CD14-positive monocyte (primary cell): ENCODE measurements around the gene UAP1L1. TPM values are rescaled to one million over a fixed set of nuclear protein-coding genes. Genes with fewer than 3 reads are reported as not detected.

Experiments used
- DNase-seq, 3 donors: peaks; one replicate each; pipeline ENCODE4 v3.0.0-alpha.2; 2011 to 2022
- H2AFZ ChIP-seq: 2 replicates; pipeline ENCODE4 v1.6.0; 2012; ENCODE audit warnings: mild to moderate bottlenecking, low read depth, low read length, inconsistent platforms; ENCODE audit not compliant: insufficient read depth, poor library complexity, severe bottlenecking
- H3K27ac ChIP-seq, 2 donors: 1 replicate in 1 of 2; 2 replicates in 1 of 2; pipeline ENCODE4 v1.5.1; 2012 to 2013; ENCODE audit warnings: low read length in 2 of 2, control low read depth in 1 of 2, inconsistent platforms in 1 of 2, low read depth in 1 of 2, mild to moderate bottlenecking in 1 of 2
- H3K27me3 ChIP-seq, 2 donors: one replicate each; pipeline versions ENCODE4 v1.6.0 to v1.6.1; 2011 to 2013; ENCODE audit warnings: low read length in 2 of 2; ENCODE audit not compliant: control insufficient read depth in 2 of 2, insufficient read depth in 2 of 2
- H3K36me3 ChIP-seq, 2 donors: replicated peaks in 1 of 2; 1 replicate in 1 of 2; 2 replicates in 1 of 2; pipeline versions ENCODE4 v1.5.1 to v1.6.1; 2012 to 2013; ENCODE audit warnings: low read length in 2 of 2, control low read depth in 1 of 2, inconsistent platforms in 1 of 2, mild to moderate bottlenecking in 1 of 2; ENCODE audit not compliant: insufficient read depth in 2 of 2, control insufficient read depth in 1 of 2
- H3K4me1 ChIP-seq, 2 donors: 1 replicate in 1 of 2; 2 replicates in 1 of 2; pipeline versions ENCODE4 v1.5.1 to v1.6.1; 2012 to 2013; ENCODE audit warnings: low read length in 2 of 2, control low read depth in 1 of 2, inconsistent platforms in 1 of 2, mild to moderate bottlenecking in 1 of 2, moderate library complexity in 1 of 2; ENCODE audit not compliant: insufficient read depth in 2 of 2, control insufficient read depth in 1 of 2
- H3K4me2 ChIP-seq: replicated peaks from 2 replicates; pipeline ENCODE3; 2012; ENCODE audit warnings: low read length, moderate library complexity, mild to moderate bottlenecking; ENCODE audit not compliant: poor library complexity, severe bottlenecking; ENCODE audit errors: extremely low read depth
- H3K4me3 ChIP-seq, 3 experiments: fragments of 200-600 bp in 1 of 3; sonication (generic) in 1 of 3; replicated peaks in 1 of 3; 1 replicate in 2 of 3; 2 replicates in 1 of 3; pipeline ENCODE4 v1.5.1; 2011 to 2013; ENCODE audit warnings: low read length in 3 of 3, mild to moderate bottlenecking in 3 of 3, control low read depth in 2 of 3, low read depth in 2 of 3, inconsistent platforms in 1 of 3, moderate library complexity in 1 of 3
- H3K79me2 ChIP-seq: 2 replicates; pipeline ENCODE4 v1.6.0; 2012; ENCODE audit warnings: mild to moderate bottlenecking, control low read depth, inconsistent platforms, low read length, moderate library complexity; ENCODE audit not compliant: insufficient read depth
- H3K9ac ChIP-seq: 2 replicates; pipeline ENCODE4 v1.6.0; 2017; ENCODE audit warnings: low read length, mild to moderate bottlenecking; ENCODE audit not compliant: insufficient read depth, poor library complexity, severe bottlenecking
- H3K9me3 ChIP-seq, 2 donors: replicated peaks in 1 of 2; 1 replicate in 1 of 2; 2 replicates in 1 of 2; pipeline versions ENCODE4 v1.5.1 to v1.6.1; 2012 to 2013; ENCODE audit warnings: low read length in 2 of 2, control low read depth in 1 of 2; ENCODE audit not compliant: control insufficient read depth in 1 of 2, insufficient read depth in 1 of 2
- H4K20me1 ChIP-seq: 2 replicates; pipeline ENCODE4 v1.6.0; 2012; ENCODE audit warnings: mild to moderate bottlenecking, low read length, control low read depth, moderate library complexity; ENCODE audit not compliant: insufficient read depth
- H3K27ac Mint-ChIP-seq, 7 donors: one replicate each; pipeline ENCODE4 v1.8.0; 2020; ENCODE audit warnings: mild to moderate bottlenecking in 7 of 7, mixed read lengths in 7 of 7, moderate library complexity in 6 of 7, inconsistent platforms in 2 of 7
- H3K27me3 Mint-ChIP-seq, 3 donors: one replicate each; pipeline ENCODE4 v1.8.0; 2021 to 2022; ENCODE audit warnings: low read depth in 3 of 3, mild to moderate bottlenecking in 3 of 3, mixed read lengths in 3 of 3, moderate library complexity in 3 of 3, inconsistent platforms in 1 of 3
- H3K36me3 Mint-ChIP-seq, 2 donors: one replicate each; pipeline ENCODE4 v1.8.0; 2020; ENCODE audit warnings: mixed read lengths in 2 of 2, inconsistent platforms in 1 of 2, mild to moderate bottlenecking in 1 of 2
- H3K4me1 Mint-ChIP-seq: one replicate; pipeline ENCODE4 v1.8.0; 2020; ENCODE audit warnings: mild to moderate bottlenecking, mixed read lengths
- H3K4me3 Mint-ChIP-seq, 2 donors: one replicate each; pipeline ENCODE4 v1.8.0; 2020; ENCODE audit warnings: mild to moderate bottlenecking in 2 of 2, mixed read lengths in 2 of 2, moderate library complexity in 1 of 2
- H3K9me3 Mint-ChIP-seq, 7 donors: one replicate each; pipeline ENCODE4 v1.8.0; 2020 to 2022; ENCODE audit warnings: mixed read lengths in 7 of 7, mild to moderate bottlenecking in 6 of 7, moderate library complexity in 6 of 7, inconsistent platforms in 2 of 7
- WGBS: methylation state at CpG from one replicate; pipeline ENCODE4 v1.1.5; 2013; ENCODE audit warnings: missing lambda C conversion rate; ENCODE audit not compliant: insufficient coverage; 5-methylcytosine and 5-hydroxymethylcytosine counted together
- intact Hi-C, 2 donors: fragments of 100-400 bp; cut with micrococcal nuclease; formaldehyde crosslinking; loops; one replicate each; pipeline versions ENCODE4 v1.15.0 to v1.15.1; 2023
- polyA plus RNA-seq, 3 donors: library from polyadenylated mRNA; depleted of rRNA in 1 of 3; unstranded in 2 of 3; stranded (reverse) in 1 of 3; fragments of 300-500 nt in 2 of 3; fragments of >200 nt in 1 of 3; fragmentation: Illumina TruSeq in 2 of 3; gene quantifications; 1 replicate in 2 of 3; 2 replicates in 1 of 3; pipeline ENCODE4 v1.2.3, GENCODE V29; 2012 to 2021
- TF ChIP-seq, protein P1 (sequence below): fragments of 200-600 bp; IDR thresholded peaks from one replicate; pipeline ENCODE4 v1.8.0; 2022; ENCODE audit warnings: antibody characterized with exemption, mild to moderate bottlenecking

UAP1L1 gene
- polyA plus RNA-seq, 3 donors, result 5.7 to 16.7 (median 14.8) TPM

DNA sequence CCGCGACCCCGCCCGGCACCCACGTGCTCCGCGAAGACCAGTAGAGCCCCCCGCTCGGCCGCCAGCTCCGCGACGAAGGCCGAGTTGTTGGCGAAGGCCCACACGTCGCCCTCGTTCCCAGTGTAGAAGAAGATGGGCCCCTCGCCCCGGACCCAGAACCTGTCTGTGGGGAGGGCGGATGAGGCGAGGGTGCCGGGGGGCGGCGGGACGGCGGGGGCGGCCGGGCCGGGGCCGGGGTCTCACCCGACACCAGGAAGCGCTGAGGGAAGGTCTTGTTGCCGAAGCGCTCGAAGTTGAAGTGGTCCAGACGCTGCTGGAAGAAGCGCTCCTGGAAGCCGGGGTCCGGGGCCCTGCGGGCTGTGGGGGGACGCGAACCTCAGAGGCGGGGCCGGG is 36.9 kb downstream of the UAP1L1 start:
- Histone ChIP-seq H3K79me2 (no peaks in the 10 kb centered on the region), H2AFZ (peak overlapping the region; percentile 93)
- H3K27ac Mint-ChIP-seq, result no peak overlapping the region

DNA sequence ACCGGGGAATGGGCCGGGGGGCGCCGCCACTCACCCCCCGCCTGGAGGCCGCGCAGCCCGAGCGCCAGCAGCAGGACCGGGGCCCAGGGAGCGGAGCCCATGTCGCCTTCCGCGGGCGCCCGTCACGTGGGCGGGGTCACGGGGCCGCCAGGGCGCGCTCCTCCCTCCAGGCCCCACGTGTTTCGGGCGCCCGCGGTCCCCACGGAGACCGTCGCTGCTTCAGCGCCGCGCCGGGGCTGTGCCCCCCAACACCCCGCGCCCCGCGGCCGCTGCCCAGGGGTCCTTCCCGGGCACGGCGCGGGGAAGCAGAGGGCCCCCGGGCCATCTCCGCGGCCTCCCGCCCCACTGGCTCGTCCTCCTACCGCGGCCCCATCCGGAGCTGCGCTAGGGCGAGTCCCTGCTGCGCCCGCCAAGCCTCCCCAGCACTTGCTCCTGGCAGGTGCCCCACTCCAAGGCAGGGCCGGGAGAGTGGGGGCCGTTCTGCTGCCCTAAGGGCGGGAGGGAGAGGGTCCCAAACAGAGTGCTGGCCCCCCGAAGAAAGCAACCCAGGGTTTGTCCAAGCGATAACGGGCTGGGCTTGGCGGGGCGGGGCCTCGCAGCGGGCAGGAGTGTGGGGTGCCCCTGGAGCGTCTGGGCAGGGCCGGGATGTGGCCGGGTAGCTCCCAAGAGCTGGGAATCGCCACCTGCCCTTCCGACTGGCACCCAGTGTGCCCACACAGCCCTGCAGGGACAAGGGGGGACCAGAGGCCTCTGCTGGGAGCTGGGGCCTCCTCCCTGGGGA is 37.5 kb downstream of the UAP1L1 start, which contains the start of gene DPP7:
Gene DPP7, minus strand, starts transcription at position 121 of the 781 bp plus-strand sequence. Its CDS starts 20 bp downstream, at position 101.
- intact Hi-C loops, result loop anchor here in 1 of 2 donors (5.0 kb wide), 2 partner anchors 67 to 112 kb away; partner anchors contain the start of genes CYSRT1 and RNF224
- 2% methylated on average over 70 of the region's 70 CpGs for WGBS
- H3K27me3 ChIP-seq, result peaks cover 0 to 3% of the 10 kb centered on the region in 2 donors
- peak within 1 kb of the TSS; percentile 85 for H3K4me2 ChIP-seq
- H3K4me1 Mint-ChIP-seq, result peaks cover 12% of the 10 kb centered on the region
- peaks cover 28 to 32% of the 10 kb centered on the region in 2 donors for H3K36me3 ChIP-seq
- no peaks in the 10 kb centered on the region for H3K79me2 ChIP-seq
- peak within 1 kb of the TSS; percentile 60 for H3K4me3 Mint-ChIP-seq
- peaks cover 15 to 17% of the 10 kb centered on the region in 2 donors for H3K4me1 ChIP-seq
- peak within 1 kb of the TSS; percentile 30 to 70 (median 34) for H3K4me3 ChIP-seq
- peaks cover 8 to 26% of the 10 kb centered on the region in 2 donors for H3K36me3 Mint-ChIP-seq
- no peak within 1 kb of the TSS for H3K27ac ChIP-seq
- H3K9ac ChIP-seq, result peak within 1 kb of the TSS; percentile 63
- H3K9me3 ChIP-seq, result no peaks in the 10 kb centered on the region
- TF ChIP-seq, protein P1, sequence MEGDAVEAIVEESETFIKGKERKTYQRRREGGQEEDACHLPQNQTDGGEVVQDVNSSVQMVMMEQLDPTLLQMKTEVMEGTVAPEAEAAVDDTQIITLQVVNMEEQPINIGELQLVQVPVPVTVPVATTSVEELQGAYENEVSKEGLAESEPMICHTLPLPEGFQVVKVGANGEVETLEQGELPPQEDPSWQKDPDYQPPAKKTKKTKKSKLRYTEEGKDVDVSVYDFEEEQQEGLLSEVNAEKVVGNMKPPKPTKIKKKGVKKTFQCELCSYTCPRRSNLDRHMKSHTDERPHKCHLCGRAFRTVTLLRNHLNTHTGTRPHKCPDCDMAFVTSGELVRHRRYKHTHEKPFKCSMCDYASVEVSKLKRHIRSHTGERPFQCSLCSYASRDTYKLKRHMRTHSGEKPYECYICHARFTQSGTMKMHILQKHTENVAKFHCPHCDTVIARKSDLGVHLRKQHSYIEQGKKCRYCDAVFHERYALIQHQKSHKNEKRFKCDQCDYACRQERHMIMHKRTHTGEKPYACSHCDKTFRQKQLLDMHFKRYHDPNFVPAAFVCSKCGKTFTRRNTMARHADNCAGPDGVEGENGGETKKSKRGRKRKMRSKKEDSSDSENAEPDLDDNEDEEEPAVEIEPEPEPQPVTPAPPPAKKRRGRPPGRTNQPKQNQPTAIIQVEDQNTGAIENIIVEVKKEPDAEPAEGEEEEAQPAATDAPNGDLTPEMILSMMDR, result no peak
- peak; percentile 60 to 73 (median 69) for DNase-seq
- H3K27me3 Mint-ChIP-seq, result peaks cover 3 to 7% (median 6%) of the 10 kb centered on the region in 3 donors
- H3K27ac Mint-ChIP-seq, result peak within 1 kb of the TSS in 1 of 7 donors; percentile 68
- H4K20me1 ChIP-seq, result peaks cover 14% of the 10 kb centered on the region
- peak within 1 kb of the TSS; percentile 93 for H2AFZ ChIP-seq
- peaks cover 0 to 3% (median 0%) of the 10 kb centered on the region in 7 donors for H3K9me3 Mint-ChIP-seq

More for the DNA sequence above, 36.9 kb downstream of the UAP1L1 start:
- H3K27me3 Mint-ChIP-seq, result peaks cover 3 to 7% (median 6%) of the 10 kb centered on the region in 3 donors
- Histone ChIP-seq H4K20me1 (peaks cover 19% of the 10 kb centered on the region), H3K27ac (no peak overlapping the region), H3K36me3 (peaks cover 34 to 38% of the 10 kb centered on the region in 2 donors), H3K4me3 (peak overlapping the region; percentile 30 to 70 (median 34)), H3K9ac (peak overlapping the region; percentile 63), H3K9me3 (no peaks in the 10 kb centered on the region), H3K4me1 (peaks cover 15 to 17% of the 10 kb centered on the region in 2 donors), H3K4me2 (peak overlapping the region; percentile 85), H3K27me3 (peaks cover 0 to 3% of the 10 kb centered on the region in 2 donors)
- peaks cover 0 to 3% (median 0%) of the 10 kb centered on the region in 7 donors for H3K9me3 Mint-ChIP-seq
- no peak for DNase-seq
- H3K4me1 Mint-ChIP-seq, result peaks cover 12% of the 10 kb centered on the region
- TF ChIP-seq, protein P1, result no peak
- under 1% methylated on average over 31 of the region's 45 CpGs for WGBS
- peak overlapping the region; percentile 60 for H3K4me3 Mint-ChIP-seq
- intact Hi-C loops, result no loop called here
- H3K36me3 Mint-ChIP-seq, result peaks cover 8 to 29% of the 10 kb centered on the region in 2 donors
